ENCODE results near the gene FOXO6.

FOXO6 gene

DNA sequence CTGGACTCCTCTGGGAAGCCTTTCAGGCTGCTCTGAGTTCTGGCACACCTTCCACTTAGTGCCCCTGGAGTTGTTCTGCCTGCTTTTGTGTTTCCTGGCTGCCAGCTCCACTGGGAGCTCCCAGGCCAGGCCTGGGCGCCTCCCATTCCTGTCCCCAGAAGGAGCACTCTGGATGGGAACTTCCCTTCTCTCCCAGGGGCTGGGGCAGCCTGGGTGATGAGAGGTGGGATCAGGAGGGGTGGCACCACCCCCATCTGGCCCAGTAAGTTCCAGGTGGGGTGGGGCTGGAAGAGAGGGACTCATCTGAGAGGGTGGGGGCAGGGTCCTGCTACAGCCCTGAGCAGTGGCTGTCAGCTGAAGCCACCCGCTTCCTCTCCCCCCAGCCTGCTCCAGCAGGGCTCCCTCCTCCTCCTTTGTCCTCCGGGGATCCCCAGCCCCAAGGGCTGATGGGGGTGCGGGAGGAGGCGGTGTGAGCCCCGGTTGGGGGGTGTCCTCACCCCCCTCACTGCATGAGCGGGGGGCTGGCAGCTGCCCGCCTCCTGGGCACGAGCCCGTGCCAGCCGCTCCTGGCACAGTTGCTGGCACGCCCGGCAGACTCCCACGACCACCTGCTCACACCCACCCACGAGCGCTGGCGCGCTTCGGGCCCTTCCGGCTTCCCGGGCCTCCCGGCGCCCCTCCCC is 4.7 kb downstream of the FOXO6 start:
- DNase-seq (ENCODE audit: low read depth, low spot score) = no peak

DNA sequence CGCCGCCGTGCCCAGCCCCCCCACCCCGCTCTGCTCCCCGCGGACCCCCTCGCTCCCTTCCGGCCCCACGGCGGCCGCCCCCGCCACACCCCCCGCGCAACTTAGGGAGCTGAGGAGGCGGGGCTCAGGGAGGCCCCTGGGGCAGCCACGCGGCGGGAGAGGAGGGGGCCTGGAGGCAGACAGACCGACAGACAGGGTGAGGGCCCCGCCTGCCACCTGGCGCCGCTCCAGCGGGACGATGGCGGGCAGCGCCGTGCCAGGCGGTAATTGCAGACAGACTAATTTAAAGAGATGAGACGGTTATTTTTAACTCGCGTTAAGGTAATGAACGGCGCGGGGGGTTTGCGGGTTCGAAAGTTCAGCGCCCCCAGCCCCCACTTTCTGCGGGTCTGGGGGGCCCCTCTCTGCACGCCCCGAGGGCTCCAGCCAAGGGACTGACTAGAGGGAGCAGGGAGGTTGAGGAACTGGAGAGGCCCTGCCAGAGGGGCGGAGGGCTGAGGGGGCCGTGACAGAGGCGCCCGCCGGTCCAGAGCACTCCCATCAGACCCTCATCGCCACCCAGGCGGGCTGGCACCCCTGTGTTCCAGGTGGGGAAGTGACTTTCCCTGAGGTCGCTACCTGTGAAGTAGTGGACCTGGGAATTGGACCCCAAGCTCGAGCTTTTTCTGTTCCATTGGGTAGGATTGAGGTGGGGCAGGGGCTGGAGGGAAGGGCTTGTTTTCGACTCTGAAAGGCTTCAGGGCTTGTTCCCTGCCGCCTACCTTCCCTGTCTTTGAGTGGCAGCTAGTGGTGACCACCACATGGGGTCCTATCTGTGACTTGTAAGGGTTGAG is 5.4 kb downstream of the FOXO6 start:
- no peak for DNase-seq (ENCODE audit: low read depth, low spot score)

DNA sequence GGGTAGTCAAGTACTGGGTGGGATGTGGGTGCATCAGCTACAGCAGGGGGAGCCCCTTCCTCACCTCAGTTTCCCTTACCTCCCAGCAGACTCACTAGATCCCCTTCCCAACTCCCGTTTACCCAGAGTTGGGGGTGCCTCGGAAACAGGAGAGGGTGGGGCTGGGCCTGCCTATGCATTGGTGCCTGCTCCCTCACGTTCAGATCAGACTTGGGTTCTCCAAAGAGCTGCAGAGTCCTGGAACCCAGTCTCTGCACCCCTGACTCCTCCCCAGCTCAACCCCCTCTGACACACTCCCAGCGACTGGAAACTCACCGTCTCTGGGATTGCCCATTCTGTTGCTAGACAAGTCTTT is 6.0 kb downstream of the FOXO6 start:
- no peak for DNase-seq (ENCODE audit: low read depth, low spot score)

DNA sequence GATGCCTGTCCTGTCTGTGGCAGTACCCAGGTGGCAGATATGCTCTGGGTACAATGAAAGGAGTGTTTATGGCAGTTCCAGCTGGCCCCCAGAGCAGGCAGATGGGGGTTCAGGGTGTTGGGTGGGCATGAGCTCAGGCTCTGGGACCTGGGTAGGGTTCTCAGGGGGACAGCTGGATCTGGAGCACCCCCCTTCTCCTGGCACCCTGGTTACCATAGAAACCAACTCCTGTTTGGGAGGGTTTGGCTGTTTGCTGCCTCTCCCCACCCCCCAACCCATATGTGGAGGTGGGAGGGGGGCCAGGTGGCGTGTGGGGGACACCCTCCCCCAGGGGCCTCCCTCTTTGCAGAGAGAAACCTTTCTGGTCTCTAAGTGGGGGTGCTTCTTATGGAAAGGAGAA is 7.1 kb downstream of the FOXO6 start:
- DNase-seq (ENCODE audit: low read depth, low spot score) = no peak

DNA sequence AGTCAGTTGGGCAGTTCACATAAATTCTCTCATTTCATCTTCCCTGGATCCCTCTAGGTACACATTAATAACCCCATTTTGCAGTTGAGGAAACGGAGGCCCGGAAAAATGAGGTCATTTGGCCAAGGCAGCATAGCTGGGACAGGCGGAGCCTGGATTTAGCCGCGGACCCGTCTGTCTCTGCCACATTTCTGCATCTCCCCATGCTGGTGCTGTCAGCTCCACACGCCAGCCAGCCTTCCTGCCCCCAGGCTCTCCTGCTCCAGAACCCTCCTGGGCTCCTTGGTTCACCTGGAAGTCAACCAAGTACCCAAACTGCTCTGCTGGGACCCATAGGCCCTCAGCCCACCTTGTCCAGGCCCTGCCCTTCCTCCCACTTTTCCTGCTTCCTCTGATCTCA is 7.6 kb downstream of the FOXO6 start:
- DNase-seq (ENCODE audit: low read depth, low spot score) = no peak

DNA sequence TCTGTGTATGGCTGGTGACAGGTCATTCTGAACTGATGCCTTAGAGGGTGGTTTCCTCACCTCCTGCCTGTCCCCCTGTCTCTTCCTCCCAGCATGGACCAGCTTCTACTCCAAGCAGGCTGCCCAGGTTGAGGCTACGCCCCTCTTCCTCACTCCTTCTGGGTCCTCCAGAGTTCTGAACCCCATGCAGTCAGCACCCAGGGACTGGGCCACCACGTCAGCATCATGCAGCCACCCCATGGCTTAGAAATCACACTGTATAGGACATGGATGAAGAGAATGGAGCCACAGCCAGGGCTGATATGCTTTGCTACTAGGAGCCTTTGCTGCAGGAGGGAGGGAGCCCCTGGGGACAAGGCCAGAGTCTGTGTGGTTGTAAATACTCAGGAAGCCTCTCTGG is 8.3 kb downstream of the FOXO6 start:
- no peak for DNase-seq (ENCODE audit: low read depth, low spot score)

DNA sequence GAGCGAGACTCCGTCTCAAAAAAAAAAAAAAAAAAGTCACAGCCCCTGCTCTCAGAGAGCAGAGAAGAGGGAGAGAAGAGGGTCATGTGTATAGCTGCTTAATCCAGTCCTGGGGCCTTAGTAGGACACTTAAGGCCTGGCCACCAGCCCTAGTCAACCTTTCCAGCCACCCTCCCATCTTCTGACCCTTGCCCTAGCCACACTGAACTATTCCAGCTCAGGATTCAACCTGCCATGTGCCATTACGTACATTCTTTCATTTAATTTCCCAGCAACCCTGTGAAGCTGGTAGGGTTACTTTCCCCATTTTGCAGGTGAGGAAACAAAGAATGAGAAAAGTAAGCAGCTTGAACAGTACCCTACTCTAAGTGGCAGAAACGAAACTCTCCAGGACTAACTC is 9.0 kb downstream of the FOXO6 start:
- DNase-seq (ENCODE audit: low read depth, low spot score) = no peak

DNA sequence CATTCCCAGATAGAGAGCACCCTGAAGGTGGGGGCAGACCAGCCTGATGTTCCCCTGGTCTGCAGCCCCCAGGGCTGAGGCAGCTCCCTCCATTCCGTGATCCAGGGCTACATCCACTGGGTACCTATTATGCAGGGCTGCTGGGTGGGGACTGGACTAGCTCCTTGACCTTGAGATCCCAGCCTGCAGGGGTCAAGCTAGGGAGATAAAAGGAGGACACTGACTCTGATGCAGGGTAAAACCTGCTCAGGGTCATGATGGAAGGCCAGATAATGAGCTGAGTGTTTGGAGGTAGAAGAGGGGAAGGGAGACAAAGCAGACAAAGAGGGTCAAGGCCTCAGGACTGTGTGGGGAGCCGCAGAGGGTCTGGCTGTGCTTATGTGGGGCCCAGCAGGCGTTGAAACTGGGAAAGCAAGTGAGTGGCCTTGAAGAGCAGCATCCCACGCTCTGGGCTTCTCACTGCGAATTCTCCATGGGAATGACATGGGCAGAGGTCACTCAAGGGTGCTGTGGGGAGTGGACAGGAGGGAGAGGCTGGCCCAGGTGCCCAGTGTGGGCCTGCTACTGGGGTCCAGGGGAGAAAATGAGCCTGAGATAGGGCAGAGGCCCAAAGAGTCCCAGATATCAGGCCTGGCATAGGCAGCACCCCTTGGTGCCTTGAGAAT is 9.7 kb downstream of the FOXO6 start:
- no peak for DNase-seq (ENCODE audit: low read depth, low spot score)

DNA sequence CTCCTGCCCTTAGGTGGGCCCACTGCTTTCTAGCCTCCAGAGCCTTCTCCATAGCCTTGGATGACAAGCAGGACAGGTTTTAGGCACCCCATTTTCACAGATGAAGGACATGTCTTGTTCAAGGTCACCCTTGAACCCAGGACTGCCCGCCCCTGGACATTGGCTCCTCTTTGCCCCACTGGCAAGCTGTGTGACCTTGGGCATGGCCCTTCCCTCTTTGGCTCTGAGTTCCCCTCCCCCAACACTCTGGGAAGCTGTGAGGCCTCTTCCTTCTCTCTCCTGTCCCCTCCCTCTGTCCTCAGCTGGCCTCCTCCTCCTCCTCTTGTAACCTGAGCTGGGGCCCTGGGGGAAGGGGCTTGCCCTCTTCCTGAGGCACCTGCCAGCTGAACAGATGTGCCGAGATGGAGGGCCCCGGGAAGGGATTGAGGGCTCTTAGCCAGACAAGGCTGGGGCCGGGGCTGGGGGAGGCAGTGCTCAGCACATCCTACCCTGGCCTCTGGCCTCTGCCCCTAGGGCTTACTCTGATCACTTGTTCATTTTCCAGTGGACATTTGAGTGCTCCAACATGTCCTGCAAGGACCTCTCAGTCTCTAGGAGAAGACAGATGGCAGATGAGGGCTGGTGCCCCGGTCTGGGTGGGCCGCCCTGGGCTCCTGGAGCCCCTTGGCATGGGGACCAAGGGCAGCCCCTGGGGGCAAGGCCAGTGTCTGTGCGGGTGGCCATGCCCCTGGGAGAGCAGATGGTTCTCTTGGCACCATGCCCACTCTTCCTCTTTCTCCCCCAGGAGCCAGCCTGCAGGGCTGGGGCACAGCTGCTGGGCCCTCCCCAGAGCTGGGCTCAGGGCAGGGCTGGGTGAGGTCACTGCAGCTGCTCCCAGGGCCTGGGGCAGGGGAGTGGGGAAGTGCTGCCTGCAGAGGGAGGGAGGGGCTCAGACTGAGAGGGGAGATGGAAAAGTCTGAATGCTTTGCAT is 10.7 kb downstream of the FOXO6 start:
- no peak for DNase-seq (ENCODE audit: low read depth, low spot score)

DNA sequence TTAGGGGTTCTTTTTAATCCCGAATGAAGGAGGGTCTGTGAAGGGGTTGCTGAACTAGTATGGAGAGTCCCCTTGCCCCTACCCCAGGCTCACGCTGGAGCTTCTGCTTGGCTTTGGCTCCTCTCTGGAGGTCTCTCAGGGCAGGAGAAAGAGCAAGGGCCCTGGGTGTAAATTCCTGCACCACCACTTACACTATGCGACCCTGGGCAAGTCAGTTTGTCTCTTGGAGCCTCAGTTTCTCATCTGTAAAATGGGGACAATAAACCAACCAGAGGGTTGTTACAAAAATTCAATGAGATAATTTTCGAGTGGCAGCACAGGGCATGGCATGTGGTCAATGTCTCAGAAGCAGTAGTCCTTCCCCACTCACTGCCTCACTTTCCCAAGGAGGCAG is 11.4 kb downstream of the FOXO6 start:
- no peak for DNase-seq (ENCODE audit: low read depth, low spot score)

DNA sequence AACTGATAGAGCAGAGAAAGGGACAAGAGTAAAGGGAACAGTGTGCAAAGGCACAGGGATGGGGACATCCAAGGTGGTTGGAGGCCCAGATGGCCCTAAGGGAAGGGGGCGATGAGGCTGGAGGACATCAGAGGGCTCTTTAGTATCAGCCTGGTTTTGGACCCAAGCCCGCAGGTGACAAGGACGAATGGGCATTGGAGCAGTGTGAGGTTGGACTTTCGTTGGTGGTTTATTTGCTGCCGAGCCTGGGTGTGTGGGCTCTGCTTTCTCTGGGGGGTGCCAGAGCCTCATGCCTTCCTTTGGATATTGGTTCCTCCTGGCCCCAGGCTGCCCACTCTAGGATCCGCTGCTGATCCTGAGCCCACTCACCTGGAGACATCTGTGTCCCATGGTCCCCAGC is 12.1 kb downstream of the FOXO6 start:
- DNase-seq (ENCODE audit: low read depth, low spot score) = no peak

DNA sequence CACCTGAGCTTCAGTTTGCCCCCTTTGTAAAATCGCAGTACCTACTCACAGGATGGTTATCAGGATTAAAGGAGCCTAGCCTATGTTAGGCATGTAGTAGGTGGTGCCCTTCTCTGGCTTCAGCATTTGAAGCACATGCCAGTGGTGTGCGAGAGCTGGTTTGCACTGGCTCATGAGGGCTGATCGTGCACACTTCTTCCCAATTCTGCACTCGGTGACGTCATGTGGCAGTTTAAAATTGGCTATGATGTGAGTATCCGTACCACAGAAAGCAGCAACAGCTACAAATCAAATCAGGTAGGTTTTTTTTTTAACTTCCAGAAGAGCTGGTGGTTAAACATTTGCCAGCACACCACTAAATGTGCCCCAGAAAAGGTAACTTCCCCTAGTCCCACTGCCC is 13.5 kb downstream of the FOXO6 start:
- DNase-seq (ENCODE audit: low read depth, low spot score) = no peak

DNA sequence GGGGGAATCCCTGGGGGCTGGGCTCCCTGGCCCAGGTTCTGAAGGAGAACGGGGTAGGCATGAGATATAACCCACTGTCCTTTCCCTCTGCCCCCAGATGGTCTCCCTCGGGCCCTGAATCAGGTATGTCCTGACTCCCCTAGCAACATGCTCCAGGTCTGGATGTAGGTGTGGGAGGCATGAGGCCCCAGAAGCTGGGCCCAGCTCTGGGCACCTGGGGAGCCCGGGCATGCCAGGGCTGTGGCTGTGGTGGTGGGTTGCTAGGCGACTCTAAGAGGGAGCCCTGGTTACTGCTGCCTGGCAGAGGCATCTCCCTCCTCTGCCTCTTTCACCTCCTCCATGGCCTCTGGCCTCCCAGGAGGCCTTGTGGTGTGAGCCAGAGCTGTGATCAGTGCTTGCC is 16.2 kb downstream of the FOXO6 start:
- DNase-seq (ENCODE audit: low read depth, low spot score) = no peak

DNA sequence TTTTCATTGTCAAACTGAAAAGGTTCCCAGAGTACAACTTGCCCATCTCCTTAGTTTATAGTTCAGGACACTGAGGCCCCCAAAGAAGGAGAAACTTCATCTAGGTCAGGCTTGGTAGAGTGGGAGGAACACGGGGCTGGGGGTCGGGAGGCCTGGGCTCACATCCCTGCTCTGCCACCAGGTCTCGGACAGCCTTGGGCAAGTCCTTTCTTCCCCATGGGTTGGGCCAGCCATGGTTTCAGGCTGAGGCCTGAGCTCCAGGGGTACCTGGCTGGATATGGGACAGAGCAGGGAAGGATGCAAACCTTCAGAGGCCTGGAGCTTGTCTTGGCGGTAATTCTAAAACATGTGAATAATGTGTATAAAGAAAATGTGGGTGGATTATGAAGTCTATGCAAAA is 17.0 kb downstream of the FOXO6 start:
- no peak for DNase-seq (ENCODE audit: low read depth, low spot score)

DNA sequence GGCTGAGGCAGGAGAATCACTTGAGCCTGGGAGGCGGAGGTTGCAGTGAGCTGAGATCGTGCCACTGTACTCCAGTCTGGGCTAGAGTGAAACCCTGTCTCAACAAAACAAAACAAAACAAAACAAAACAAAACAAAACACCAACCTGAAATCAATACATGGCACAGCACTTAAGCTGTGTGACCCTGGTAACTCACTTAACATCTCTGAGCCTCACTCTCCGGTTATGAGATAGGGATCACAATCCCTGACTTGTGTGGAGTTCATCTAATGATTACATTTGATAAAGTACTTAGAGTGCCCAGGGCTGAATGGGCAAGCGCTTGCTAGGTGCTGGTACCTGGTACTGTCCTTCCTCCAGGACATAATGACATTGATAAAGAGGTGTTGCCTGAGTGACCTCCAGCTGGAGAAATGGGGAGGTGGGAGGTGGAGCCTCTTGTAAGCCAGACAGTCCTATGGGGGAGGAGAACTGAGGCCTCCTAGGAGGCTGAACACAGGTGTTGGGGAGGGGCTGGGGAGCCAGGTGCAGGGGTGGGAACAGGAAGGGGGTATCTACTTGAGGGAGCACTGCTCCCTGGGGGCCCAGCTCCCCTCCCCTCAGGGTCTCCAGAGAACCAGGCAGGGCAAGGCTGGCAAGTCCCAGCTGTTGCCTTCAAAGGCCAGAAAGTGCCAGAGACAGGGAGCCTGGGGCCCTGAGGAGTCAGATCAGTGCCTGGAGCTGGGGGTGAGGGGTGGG is 17.9 kb downstream of the FOXO6 start:
- DNase-seq (ENCODE audit: low read depth, low spot score) = no peak

DNA sequence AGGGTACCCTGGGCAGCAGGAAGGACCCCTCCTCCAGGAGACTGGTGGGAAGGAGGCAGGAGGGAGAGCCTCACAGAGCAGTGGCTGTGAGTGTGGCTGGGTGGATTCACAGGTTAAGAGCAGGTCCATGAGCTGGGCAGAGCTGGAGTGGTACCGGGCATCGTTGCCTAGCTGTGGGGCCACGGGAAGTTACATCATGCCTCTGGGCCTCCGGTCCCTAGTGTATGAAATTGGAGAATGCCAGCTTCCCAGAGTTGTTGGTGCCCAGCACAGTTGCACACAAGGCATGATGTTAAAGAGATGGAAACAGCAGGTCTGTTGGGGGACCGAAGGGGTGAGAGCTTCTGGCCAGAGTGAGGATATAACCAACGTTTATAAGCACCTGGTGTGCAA is 18.5 kb downstream of the FOXO6 start:
- DNase-seq (ENCODE audit: low read depth, low spot score) = no peak

DNA sequence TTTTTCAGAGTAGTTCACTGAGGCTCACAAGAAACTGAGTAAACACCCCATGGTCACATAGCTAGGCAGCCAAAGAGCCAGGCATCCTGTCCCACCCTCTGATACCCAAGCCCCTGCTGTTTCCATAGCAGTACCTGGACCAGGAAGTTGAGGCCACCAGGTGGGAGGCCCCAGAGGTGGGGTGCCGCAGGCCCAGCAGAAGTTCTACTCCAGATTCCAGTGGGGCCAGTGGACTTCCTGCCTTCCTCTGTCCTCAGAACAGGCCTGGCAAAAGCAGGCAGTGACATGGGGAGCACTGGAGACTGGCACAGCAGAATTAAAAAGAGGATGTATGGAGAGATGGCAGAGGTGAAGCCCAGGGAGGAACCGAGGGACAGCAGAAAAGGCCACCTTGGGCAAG is 19.0 kb downstream of the FOXO6 start:
- no peak for DNase-seq (ENCODE audit: low read depth, low spot score)

DNA sequence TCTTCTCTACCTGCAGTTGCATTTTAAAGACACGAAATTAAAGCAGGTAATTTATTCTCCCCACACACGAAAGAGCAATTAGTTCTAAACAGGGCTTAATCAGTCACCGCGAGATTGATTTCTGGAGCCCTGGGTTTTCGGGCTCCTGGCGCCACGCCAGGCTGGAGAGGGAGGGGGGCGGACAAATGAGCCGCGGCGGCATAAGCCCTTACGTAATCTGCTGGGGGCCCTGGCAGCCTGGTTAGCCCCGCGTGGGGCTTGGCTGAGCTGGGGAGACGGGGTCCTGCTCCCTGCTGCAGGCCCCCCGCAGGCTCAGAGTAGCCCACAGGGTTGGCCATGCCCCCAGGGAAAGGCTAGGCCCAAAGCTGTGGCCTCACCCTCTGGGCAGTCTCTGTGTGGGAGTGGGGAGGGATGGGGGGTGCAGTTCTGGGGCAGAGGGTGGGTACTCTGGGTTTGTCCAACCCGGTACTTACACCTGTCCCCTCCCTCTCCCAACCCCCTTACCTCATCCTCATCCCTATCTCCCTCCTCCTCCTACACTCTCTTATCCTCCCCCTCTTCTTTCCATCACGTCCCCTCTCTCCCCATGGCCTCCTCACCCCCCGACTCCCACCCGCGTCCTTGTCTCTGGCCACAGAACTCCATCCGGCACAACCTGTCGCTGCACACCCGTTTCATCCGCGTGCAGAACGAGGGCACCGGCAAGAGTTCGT is 19.9 kb downstream of the FOXO6 start:
- DNase-seq (ENCODE audit: low read depth, low spot score) = no peak

DNA sequence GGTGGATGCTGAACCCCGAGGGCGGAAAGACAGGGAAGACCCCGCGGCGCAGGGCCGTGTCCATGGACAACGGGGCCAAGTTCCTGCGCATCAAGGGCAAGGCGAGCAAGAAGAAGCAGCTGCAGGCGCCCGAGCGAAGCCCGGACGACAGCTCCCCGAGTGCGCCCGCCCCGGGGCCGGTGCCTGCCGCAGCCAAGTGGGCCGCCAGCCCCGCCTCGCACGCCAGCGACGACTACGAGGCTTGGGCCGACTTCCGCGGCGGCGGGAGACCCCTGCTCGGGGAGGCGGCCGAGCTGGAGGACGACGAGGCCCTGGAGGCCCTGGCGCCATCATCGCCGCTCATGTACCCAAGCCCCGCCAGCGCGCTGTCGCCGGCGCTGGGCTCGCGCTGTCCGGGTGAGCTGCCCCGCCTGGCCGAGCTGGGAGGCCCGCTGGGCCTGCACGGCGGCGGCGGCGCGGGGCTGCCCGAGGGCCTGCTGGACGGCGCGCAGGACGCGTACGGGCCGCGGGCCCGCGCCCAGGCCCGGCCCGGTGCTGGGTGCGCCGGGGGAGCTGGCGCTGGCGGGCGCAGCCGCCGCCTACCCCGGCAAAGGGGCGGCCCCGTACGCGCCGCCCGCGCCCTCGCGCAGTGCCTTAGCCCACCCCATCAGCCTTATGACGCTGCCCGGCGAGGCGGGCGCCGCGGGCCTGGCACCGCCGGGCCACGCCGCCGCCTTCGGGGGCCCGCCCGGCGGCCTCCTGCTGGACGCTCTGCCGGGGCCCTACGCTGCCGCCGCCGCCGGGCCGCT is 20.7 kb downstream of the FOXO6 start:
- DNase-seq (ENCODE audit: low read depth, low spot score) = no peak
